EL (cell line): ENCODE results near the gene ZNF419.

ENCODE experiments used
- DNase-seq: peaks from one replicate; pipeline ENCODE4 v3.0.0-alpha.2; 2016

ZNF419 gene

GRCh38 chr19:57537953-57538547 is 50.5 kb downstream of the ZNF419 start:
- DNase-seq = no peak
